HepG2 (cell line): ENCODE measurements around the gene ABCC3. TPM values are rescaled to one million over a fixed set of nuclear protein-coding genes. Genes with fewer than 3 reads are reported as not detected.

ENCODE experiments used
- ARID5B ChIP-seq: IDR thresholded peaks from 2 replicates; pipeline ENCODE4 v1.4.0; 2020; ENCODE audit warnings: mild to moderate bottlenecking, missing genetic modification reagents
- FUBP1 ChIP-seq: sonication (generic); formaldehyde crosslinking; IDR thresholded peaks from 2 replicates; pipeline ENCODE4 v1.5.1; 2020; ENCODE audit warnings: missing genetic modification reagents, mild to moderate bottlenecking, borderline replicate concordance
- HHEX ChIP-seq: IDR thresholded peaks from 2 replicates; pipeline ENCODE4 v1.6.1; 2016; ENCODE audit warnings: control low read depth
- HOXD1 ChIP-seq: sonication (generic); formaldehyde crosslinking; IDR thresholded peaks from 2 replicates; pipeline ENCODE4 v1.5.0; 2020; ENCODE audit warnings: missing genetic modification reagents
- MTA3 ChIP-seq: sonication (generic); formaldehyde crosslinking; IDR thresholded peaks from 2 replicates; pipeline ENCODE4 v1.4.0; 2020; ENCODE audit warnings: missing genetic modification reagents
- RCOR2 ChIP-seq: IDR thresholded peaks from 2 replicates; pipeline ENCODE4 v1.6.1; 2016; ENCODE audit warnings: missing biosample characterization, missing genetic modification reagents
- TFDP2 ChIP-seq: sonication (generic); formaldehyde crosslinking; IDR thresholded peaks from 2 replicates; pipeline ENCODE4 v1.4.0; 2020; ENCODE audit warnings: missing genetic modification reagents
- ZBTB44 ChIP-seq: sonication (generic); formaldehyde crosslinking; IDR thresholded peaks from 2 replicates; pipeline ENCODE4 v1.4.0; 2020; ENCODE audit warnings: missing genetic modification reagents
- ZNF232 ChIP-seq: sonication (generic); formaldehyde crosslinking; IDR thresholded peaks from 2 replicates; pipeline ENCODE4 v1.4.0; 2020; ENCODE audit warnings: missing genetic modification reagents, borderline replicate concordance
- ZNF281 ChIP-seq: sonication (generic); formaldehyde crosslinking; IDR thresholded peaks from 2 replicates; pipeline ENCODE4 v1.4.0; 2020; ENCODE audit warnings: missing genetic modification reagents, borderline replicate concordance
- ZNF512B ChIP-seq: sonication (generic); formaldehyde crosslinking; IDR thresholded peaks from 2 replicates; pipeline ENCODE4 v1.5.1; 2020; ENCODE audit warnings: missing genetic modification reagents, mild to moderate bottlenecking, borderline replicate concordance
- ZNF790 ChIP-seq: sonication (generic); formaldehyde crosslinking; IDR thresholded peaks from 2 replicates; pipeline ENCODE4 v1.8.0; 2022; ENCODE audit warnings: missing genetic modification reagents, mild to moderate bottlenecking, borderline replicate concordance
- ZNF879 ChIP-seq: sonication (generic); formaldehyde crosslinking; IDR thresholded peaks from 2 replicates; pipeline ENCODE4 v1.8.1; 2023; ENCODE audit warnings: missing genetic modification reagents
- polyA plus RNA-seq, 8 experiments: library from polyadenylated mRNA; depleted of rRNA in 3 of 8; stranded (reverse) in 7 of 8; unstranded in 1 of 8; fragments of >200 nt; fragmentation: Illumina TruSeq in 4 of 8; extraction: Trizol in 4 of 8; gene quantifications; 2 replicates each; pipeline versions ENCODE4 v1.2.1 to v1.2.3, GENCODE V29; 2011 to 2016; ENCODE audit warnings: low read depth in 4 of 8, missing spikeins in 1 of 8, mixed read lengths in 1 of 8; ENCODE audit not compliant: insufficient read depth in 1 of 8
- total RNA-seq, 5 experiments: library from RNA; depleted of rRNA; stranded (reverse); fragments of >200 nt; fragmentation: Illumina TruSeq; extraction: Trizol; gene quantifications; 2 replicates each; pipeline ENCODE4 v1.2.3, GENCODE V29; 2016; ENCODE audit warnings: low read depth in 1 of 5

Gene ABCC3
- total and polyA plus RNA-seq, 2 of the 13 experiments (the other 11 are each of a cell fraction or from before 2014, with no cell fraction given) = 25.2 to 50.7 TPM

GRCh38 chr17:50707289-50708049 is 72.8 kb downstream of the ABCC3 start, which contains the start of gene ANKRD40 (continued):
- TF ChIP-seq TFDP2 (CRISPR knock-in tag) (peak; percentile 80), HHEX (CRISPR knock-in tag) (no peak), RCOR2 (CRISPR knock-in tag) (no peak), MTA3 (CRISPR knock-in tag) (no peak), ZNF281 (CRISPR knock-in tag) (peak; percentile 25; the same call in 1 of the 2 replicates), ZNF232 (CRISPR knock-in tag) (no peak; the same call in none of the 2 replicates), ARID5B (CRISPR knock-in tag) (peak; percentile 69), FUBP1 (CRISPR knock-in tag) (no peak), ZNF879 (peak; percentile 46; the same call in 1 of the 2 replicates), HOXD1 (CRISPR knock-in tag) (peak; percentile 58; the same call in 1 of the 2 replicates), ZBTB44 (CRISPR knock-in tag) (peak; percentile 49; the same call in 1 of the 2 replicates), ZNF512B (CRISPR knock-in tag) (no peak), ZNF790 (CRISPR knock-in tag) (no peak; the same call in 1 of the 2 replicates)
